Neural crest cell (in vitro differentiated cells): ENCODE results near the gene KRTAP9-6. TPM values are rescaled to one million over a fixed set of nuclear protein-coding genes. Genes with fewer than 3 reads are reported as not detected.
"Not testable (repeated sequence)": the region's sequence is repeated elsewhere in the genome, so short reads cannot be mapped to it uniquely, and the experiment has no call there.

Source experiments
- DNase-seq: peaks from one replicate; pipeline ENCODE4 v3.0.0; 2021; ENCODE audit warnings: low read depth, mixed read lengths, low spot score
- H3K27ac Mint-ChIP-seq: one replicate; pipeline ENCODE4 v1.8.0; 2021; ENCODE audit warnings: mild to moderate bottlenecking, mixed read lengths; ENCODE audit not compliant: unreplicated experiment
- H3K27me3 Mint-ChIP-seq: 2 replicates; pipeline ENCODE4 v1.8.0; 2021; ENCODE audit warnings: low read depth, mild to moderate bottlenecking, mixed read lengths
- H3K36me3 Mint-ChIP-seq: 2 replicates; pipeline ENCODE4 v1.8.0; 2021; ENCODE audit warnings: low read depth, mild to moderate bottlenecking, mixed read lengths
- H3K4me1 Mint-ChIP-seq: 2 replicates; pipeline ENCODE4 v1.8.0; 2021; ENCODE audit warnings: mixed read lengths
- H3K4me3 Mint-ChIP-seq: one replicate; pipeline ENCODE4 v1.8.0; 2021; ENCODE audit warnings: mild to moderate bottlenecking, mixed read lengths
- H3K9me3 Mint-ChIP-seq: 2 replicates; pipeline ENCODE4 v1.8.0; 2021; ENCODE audit warnings: mixed read lengths
- total RNA-seq: library from RNA; stranded (reverse); gene quantifications from 2 replicates; pipeline ENCODE4 v1.2.1, GENCODE V29; 2021
- TF ChIP-seq, protein P1 (sequence below): fragments of 200-600 bp; sonication (generic); conservative IDR thresholded peaks from 2 replicates; pipeline ENCODE4 v1.5.0; 2021; ENCODE audit warnings: antibody characterized with exemption, mild to moderate bottlenecking

KRTAP9-6 gene
- total RNA-seq, 1 donor from 2014 or later = not detected

DNA sequence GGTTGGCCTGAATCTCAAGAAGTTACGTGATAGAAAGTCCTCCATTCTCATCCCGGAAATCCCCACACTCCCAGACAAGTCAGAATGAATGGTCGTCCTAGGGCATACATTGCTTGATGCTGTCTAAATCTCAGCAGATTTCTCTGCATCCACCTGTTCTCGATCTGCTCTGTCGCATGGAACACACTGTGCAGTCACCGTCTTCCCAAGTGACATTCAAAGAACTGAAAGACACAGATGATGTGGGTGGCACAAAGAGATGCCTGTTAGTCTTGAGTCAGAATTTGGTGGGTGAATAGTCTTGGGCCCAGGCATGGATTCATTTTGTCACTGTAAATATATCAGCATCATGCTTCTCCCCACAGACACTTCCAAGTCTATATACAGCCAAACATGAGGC is 33.4 kb upstream of the KRTAP9-6 start:
- Mint-ChIP-seq H3K27ac (no peak overlapping the region), H3K27me3 (peaks cover 65% of the 10 kb centered on the region), H3K4me1 (no peaks in the 10 kb centered on the region), H3K36me3 (no peaks in the 10 kb centered on the region), H3K9me3 (no peaks in the 10 kb centered on the region), H3K4me3 (no peak overlapping the region)
- TF ChIP-seq, protein P1, sequence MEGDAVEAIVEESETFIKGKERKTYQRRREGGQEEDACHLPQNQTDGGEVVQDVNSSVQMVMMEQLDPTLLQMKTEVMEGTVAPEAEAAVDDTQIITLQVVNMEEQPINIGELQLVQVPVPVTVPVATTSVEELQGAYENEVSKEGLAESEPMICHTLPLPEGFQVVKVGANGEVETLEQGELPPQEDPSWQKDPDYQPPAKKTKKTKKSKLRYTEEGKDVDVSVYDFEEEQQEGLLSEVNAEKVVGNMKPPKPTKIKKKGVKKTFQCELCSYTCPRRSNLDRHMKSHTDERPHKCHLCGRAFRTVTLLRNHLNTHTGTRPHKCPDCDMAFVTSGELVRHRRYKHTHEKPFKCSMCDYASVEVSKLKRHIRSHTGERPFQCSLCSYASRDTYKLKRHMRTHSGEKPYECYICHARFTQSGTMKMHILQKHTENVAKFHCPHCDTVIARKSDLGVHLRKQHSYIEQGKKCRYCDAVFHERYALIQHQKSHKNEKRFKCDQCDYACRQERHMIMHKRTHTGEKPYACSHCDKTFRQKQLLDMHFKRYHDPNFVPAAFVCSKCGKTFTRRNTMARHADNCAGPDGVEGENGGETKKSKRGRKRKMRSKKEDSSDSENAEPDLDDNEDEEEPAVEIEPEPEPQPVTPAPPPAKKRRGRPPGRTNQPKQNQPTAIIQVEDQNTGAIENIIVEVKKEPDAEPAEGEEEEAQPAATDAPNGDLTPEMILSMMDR = no peak
- DNase-seq = no peak

DNA sequence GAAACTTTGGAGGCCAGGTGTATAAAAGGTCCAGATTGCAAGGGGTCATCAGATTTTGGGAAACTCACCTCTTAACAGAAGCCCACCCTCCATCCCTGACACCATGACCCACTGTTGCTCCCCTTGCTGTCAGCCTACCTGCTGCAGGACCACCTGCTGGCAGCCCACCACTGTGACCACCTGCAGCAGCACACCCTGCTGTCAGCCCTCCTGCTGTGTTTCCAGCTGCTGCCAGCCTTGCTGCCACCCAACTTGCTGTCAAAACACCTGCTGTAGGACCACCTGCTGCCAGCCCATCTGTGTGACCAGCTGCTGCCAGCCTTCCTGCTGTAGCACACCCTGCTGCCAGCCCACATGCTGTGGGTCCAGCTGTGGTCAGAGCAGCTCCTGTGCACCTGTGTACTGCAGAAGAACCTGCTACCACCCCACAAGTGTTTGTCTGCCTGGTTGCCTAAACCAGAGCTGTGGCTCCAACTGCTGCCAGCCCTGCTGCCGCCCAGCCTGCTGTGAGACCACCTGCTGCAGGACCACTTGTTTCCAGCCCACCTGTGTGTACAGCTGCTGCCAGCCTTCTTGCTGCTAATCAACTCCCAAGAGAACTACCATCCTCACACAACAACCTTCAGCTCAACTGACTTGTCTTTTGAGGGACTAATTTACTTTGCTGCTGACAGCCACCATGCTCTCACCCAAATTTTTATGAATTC is 32.6 kb upstream of the KRTAP9-6 start, which contains the start of gene KRTAP9-3:
Gene KRTAP9-3, plus strand, starts transcription at position 51 of the 707 bp plus-strand sequence. Its CDS starts 53 bp downstream, at position 104.
- not testable (repeated sequence) for H3K4me1 Mint-ChIP-seq, H3K4me3 Mint-ChIP-seq, H3K27ac Mint-ChIP-seq, H3K36me3 Mint-ChIP-seq, DNase-seq, H3K9me3 Mint-ChIP-seq
- H3K27me3 Mint-ChIP-seq = peaks cover 69% of the 10 kb centered on the region

DNA sequence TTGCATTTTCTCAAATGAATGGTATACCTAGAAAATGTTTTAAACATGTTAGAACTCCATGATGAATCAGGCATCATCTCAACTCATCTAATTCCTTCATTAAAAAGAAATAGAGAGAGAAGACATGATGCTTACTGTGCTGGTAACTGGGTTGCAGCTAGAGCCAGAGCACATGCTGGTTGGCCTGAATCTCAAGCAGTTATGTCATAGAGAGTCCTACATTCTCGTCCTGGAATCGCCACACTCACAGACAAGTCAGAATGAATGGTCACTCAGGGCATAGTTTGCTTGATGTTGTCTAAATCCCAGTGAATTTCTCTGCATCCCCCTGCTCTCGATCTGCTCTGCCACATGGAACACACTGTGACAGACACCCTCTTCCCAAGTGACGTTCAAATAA is 28.1 kb upstream of the KRTAP9-6 start:
- peaks cover 67% of the 10 kb centered on the region for H3K27me3 Mint-ChIP-seq
- H3K4me1 Mint-ChIP-seq, DNase-seq, H3K9me3 Mint-ChIP-seq, H3K4me3 Mint-ChIP-seq, H3K36me3 Mint-ChIP-seq, H3K27ac Mint-ChIP-seq: not testable (repeated sequence)

DNA sequence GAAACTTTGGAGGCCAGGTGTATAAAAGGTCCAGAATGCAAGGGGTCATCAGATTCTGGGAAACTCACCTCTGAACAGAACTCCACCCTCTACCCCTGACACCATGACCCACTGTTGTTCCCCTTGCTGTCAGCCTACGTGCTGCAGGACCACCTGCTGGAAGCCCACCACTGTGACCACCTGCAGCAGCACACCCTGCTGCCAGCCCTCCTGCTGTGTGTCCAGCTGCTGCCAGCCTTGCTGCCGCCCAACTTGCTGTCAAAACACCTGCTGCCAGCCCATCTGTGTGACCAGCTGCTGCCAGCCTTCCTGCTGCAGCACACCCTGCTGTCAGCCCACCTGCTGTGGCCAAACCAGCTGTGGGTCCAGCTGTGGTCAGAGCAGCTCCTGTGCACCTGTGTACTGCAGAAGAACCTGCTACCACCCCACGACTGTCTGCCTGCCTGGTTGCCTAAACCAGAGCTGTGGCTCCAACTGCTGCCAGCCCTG is 27.2 kb upstream of the KRTAP9-6 start, which contains the start of gene KRTAP9-8:
Gene KRTAP9-8, plus strand, starts transcription at position 51 of the 489 bp plus-strand sequence. Its CDS starts 53 bp downstream, at position 104.
- not testable (repeated sequence) for DNase-seq, H3K9me3 Mint-ChIP-seq, H3K4me3 Mint-ChIP-seq, H3K36me3 Mint-ChIP-seq, H3K4me1 Mint-ChIP-seq, H3K27ac Mint-ChIP-seq
- H3K27me3 Mint-ChIP-seq = peaks cover 69% of the 10 kb centered on the region

DNA sequence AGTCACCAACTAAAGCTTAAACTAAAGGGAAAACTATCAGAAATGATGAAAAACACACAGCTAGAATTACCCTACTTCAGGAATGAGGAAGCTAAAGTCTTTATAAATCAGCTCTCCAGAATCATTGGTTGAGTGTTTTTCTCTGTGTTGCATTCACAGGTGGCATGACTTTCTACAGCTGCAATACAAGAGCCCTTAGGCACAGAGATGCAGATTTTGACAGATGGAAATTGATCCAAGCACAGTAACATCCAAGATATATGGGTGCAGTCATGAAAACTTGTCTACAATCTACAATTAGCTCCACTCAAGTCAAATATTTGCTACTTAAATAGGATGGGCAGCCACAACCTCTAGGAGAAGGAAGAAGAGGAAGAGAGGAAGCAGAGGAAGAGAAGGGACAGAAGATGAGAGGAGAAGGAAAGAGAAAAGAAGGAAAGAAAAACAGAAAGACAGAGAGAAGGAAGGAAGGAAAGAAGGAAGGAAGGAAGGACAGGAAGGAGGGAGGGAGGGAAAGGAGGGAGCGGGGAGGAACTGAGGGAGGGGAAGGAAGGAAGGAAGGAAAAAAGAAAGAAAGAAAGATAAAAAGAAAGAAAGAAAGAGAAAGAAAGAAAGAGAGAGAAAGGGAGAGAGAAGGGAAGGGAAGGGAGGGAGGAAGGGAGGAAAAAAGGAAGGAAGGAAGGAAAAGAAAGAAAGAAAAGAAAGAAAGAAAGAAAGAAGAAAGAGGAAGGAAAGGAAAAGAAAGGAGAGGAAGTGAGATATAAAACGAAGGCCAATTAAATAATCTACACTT is 18.0 kb upstream of the KRTAP9-6 start:
- not testable (repeated sequence) for H3K36me3 Mint-ChIP-seq, DNase-seq, H3K27ac Mint-ChIP-seq, H3K4me3 Mint-ChIP-seq, H3K9me3 Mint-ChIP-seq, H3K4me1 Mint-ChIP-seq
- peaks cover 78% of the 10 kb centered on the region for H3K27me3 Mint-ChIP-seq

DNA sequence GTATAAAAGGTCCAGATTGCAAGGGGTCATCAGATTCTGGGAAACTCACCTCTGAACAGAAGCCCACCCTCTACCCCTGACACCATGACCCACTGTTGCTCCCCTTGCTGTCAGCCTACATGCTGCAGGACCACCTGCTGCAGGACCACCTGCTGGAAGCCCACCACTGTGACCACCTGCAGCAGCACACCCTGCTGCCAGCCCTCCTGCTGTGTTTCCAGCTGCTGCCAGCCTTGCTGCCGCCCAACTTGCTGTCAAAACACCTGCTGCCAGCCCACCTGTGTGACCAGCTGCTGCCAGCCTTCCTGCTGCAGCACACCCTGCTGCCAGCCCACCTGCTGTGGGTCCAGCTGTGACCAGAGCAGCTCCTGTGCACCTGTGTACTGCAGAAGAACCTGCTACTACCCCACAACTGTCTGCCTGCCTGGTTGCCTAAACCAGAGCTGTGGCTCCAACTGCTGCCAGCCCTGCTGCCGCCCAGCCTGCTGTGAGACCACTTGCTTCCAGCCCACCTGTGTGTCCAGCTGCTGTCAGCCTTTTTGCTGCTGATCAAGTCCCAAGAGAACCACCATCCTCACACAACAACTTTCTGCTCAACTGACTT is 15.4 kb upstream of the KRTAP9-6 start, which contains the start of gene KRTAP9-4:
Gene KRTAP9-4, plus strand, starts transcription at position 51 of the 604 bp plus-strand sequence. Its CDS starts 34 bp downstream, at position 85.
- H3K9me3 Mint-ChIP-seq, H3K4me3 Mint-ChIP-seq, H3K27ac Mint-ChIP-seq, H3K4me1 Mint-ChIP-seq, H3K36me3 Mint-ChIP-seq, DNase-seq: not testable (repeated sequence)
- H3K27me3 Mint-ChIP-seq = peaks cover 83% of the 10 kb centered on the region

DNA sequence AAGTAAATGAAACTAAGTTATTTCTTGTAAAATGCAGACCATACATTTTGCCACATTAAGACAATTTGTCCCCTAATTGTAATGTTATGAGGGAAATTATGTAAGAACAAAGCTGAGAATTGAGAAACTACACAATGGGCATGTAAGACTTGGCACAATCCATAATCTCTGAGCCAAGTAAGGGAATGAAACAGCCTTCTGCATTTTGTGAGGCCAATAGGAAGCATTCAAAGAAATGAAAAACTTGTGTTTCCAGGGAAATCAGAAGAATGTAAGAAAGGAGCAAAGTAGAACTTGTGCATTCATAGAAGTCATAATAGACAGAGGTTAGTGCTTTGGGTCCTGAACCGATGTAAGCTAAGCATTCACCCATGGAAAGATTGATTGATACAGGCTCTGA is 13.9 kb upstream of the KRTAP9-6 start:
- Mint-ChIP-seq H3K36me3 (no peaks in the 10 kb centered on the region), H3K9me3 (no peaks in the 10 kb centered on the region), H3K4me3 (no peak overlapping the region), H3K4me1 (no peaks in the 10 kb centered on the region), H3K27me3 (peaks cover 91% of the 10 kb centered on the region), H3K27ac (no peak overlapping the region)
- no peak for DNase-seq
- TF ChIP-seq, protein P1 = no peak
